SK-N-SH treated with all-trans-retinoic acid at 6 μM for 48 hours (cell line): ENCODE measurements around the gene FMN1.

Source experiments
- CREB5 ChIP-seq: fragments of 250-450 bp; sonication (Bioruptor Pico); IDR thresholded peaks from 2 replicates; pipeline ENCODE4 v1.5.1; 2020; ENCODE audit warnings: low read depth, mild to moderate bottlenecking, moderate library complexity
- CSRNP3 ChIP-seq: fragments of 250-450 bp; sonication (Bioruptor Pico); IDR thresholded peaks from 2 replicates; pipeline ENCODE4 v1.5.1; 2021; ENCODE audit warnings: mild to moderate bottlenecking, moderate library complexity
- ESRRG ChIP-seq: fragments of 250-450 bp; sonication (Bioruptor Pico); IDR thresholded peaks from 2 replicates; pipeline ENCODE4 v1.6.1; 2021; ENCODE audit warnings: mild to moderate bottlenecking
- ISL1 ChIP-seq: fragments of 250-450 bp; sonication (Bioruptor Pico); IDR thresholded peaks from 2 replicates; pipeline ENCODE4 v2.1.2; 2022; ENCODE audit warnings: mild to moderate bottlenecking, moderate library complexity
- PATZ1 ChIP-seq: fragments of 250-450 bp; sonication (Bioruptor Pico); IDR thresholded peaks from 2 replicates; pipeline ENCODE4 v1.8.0; 2020; ENCODE audit warnings: mild to moderate bottlenecking, moderate library complexity, borderline replicate concordance
- PPARA ChIP-seq: fragments of 250-450 bp; sonication (Bioruptor Pico); IDR thresholded peaks from 2 replicates; pipeline ENCODE4 v1.5.0; 2020; ENCODE audit warnings: mild to moderate bottlenecking, borderline replicate concordance
- RARB ChIP-seq: fragments of 250-450 bp; sonication (Bioruptor Pico); IDR thresholded peaks from 2 replicates; pipeline ENCODE4 v1.8.0; 2021; ENCODE audit warnings: mild to moderate bottlenecking, moderate library complexity
- ZC3H10 ChIP-seq: fragments of 250-450 bp; sonication (Bioruptor Pico); IDR thresholded peaks from 2 replicates; pipeline ENCODE4 v1.5.1; 2021; ENCODE audit warnings: mild to moderate bottlenecking, moderate library complexity
- ZFP3 ChIP-seq: fragments of 250-450 bp; sonication (Bioruptor Pico); IDR thresholded peaks from 2 replicates; pipeline ENCODE4 v1.5.0; 2020; ENCODE audit warnings: mild to moderate bottlenecking, moderate library complexity
- ZNF70 ChIP-seq: fragments of 450-650 bp; formaldehyde crosslinking; IDR thresholded peaks from 2 replicates; pipeline ENCODE4 v1.5.0; 2020; ENCODE audit warnings: mild to moderate bottlenecking, moderate library complexity

- no peak for TF ChIP-seq PATZ1
- no peak for TF ChIP-seq ESRRG (CRISPR knock-in tag)
- no peak for TF ChIP-seq CSRNP3 (CRISPR knock-in tag)
- no peak for TF ChIP-seq ISL1
- no peak for TF ChIP-seq PPARA (CRISPR knock-in tag)
- no peak for TF ChIP-seq ZNF70 (CRISPR knock-in tag)
- TF ChIP-seq ZFP3: no peak
- no peak for TF ChIP-seq CREB5 (CRISPR knock-in tag)
- TF ChIP-seq ZC3H10 (CRISPR knock-in tag): no peak
- TF ChIP-seq RARB (CRISPR knock-in tag): no peak
These were observed 458.4 kb downstream of the FMN1 start for GRCh38 chr15:32735989-32736700.
